ENCODE results near the gene SND1. TPM values are rescaled to one million over a fixed set of nuclear protein-coding genes. Genes with fewer than 3 reads are reported as not detected.

SND1 gene
- total RNA-seq, 4 donors from 2014 or later = 55.5 to 305 (median 80.1) TPM

- no peaks in the 10 kb centered on the region for H3K4me1 ChIP-seq
- H3K27ac ChIP-seq = no peak overlapping the region
- DNase-seq = no peak
- no peaks in the 10 kb centered on the region for H3K9me3 ChIP-seq
- H3K36me3 ChIP-seq = no peaks in the 10 kb centered on the region
- no peak overlapping the region for H3K4me3 ChIP-seq
- H3K27me3 ChIP-seq = no peaks in the 10 kb centered on the region
- TF ChIP-seq, protein P1, sequence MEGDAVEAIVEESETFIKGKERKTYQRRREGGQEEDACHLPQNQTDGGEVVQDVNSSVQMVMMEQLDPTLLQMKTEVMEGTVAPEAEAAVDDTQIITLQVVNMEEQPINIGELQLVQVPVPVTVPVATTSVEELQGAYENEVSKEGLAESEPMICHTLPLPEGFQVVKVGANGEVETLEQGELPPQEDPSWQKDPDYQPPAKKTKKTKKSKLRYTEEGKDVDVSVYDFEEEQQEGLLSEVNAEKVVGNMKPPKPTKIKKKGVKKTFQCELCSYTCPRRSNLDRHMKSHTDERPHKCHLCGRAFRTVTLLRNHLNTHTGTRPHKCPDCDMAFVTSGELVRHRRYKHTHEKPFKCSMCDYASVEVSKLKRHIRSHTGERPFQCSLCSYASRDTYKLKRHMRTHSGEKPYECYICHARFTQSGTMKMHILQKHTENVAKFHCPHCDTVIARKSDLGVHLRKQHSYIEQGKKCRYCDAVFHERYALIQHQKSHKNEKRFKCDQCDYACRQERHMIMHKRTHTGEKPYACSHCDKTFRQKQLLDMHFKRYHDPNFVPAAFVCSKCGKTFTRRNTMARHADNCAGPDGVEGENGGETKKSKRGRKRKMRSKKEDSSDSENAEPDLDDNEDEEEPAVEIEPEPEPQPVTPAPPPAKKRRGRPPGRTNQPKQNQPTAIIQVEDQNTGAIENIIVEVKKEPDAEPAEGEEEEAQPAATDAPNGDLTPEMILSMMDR (IDR thresholded peaks at IDR 0.05) = no peak
- TF ChIP-seq POLR2A (IDR thresholded peaks at IDR 0.05) = no peak
These were observed 4.4 kb upstream of the SND1 start for GRCh38 chr7:127647636-127648035.

DNA sequence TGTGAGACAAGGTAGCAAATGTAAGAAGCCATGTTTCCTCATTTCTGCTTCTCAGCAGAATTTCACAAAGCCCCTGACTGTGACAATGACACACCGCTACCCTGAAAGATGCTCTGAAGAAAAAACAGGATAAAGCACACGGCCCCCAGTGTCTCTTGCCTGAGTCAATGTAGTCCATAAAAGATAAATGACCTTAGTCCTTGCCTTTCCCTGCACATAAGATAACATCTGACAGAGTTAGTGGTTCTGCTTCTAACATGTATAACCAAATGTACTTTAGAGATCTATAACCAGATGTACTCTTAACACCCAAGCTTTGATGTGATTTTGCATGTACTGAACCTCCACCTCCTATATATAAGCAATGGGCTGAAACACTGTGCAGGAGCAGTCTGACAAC, 3.0 kb upstream of the SND1 start:
- Histone ChIP-seq H3K36me3 (no peaks in the 10 kb centered on the region), H3K4me3 (no peak overlapping the region), H3K4me1 (peaks cover 0 to 13% (median 6%) of the 10 kb centered on the region in 4 donors), H3K27me3 (no peaks in the 10 kb centered on the region), H3K9me3 (no peaks in the 10 kb centered on the region), H3K27ac (no peak overlapping the region)
- TF ChIP-seq, protein P1 (IDR thresholded peaks at IDR 0.05) = no peak
- no peak for TF ChIP-seq POLR2A (IDR thresholded peaks at IDR 0.05)
- DNase-seq = no peak

DNA sequence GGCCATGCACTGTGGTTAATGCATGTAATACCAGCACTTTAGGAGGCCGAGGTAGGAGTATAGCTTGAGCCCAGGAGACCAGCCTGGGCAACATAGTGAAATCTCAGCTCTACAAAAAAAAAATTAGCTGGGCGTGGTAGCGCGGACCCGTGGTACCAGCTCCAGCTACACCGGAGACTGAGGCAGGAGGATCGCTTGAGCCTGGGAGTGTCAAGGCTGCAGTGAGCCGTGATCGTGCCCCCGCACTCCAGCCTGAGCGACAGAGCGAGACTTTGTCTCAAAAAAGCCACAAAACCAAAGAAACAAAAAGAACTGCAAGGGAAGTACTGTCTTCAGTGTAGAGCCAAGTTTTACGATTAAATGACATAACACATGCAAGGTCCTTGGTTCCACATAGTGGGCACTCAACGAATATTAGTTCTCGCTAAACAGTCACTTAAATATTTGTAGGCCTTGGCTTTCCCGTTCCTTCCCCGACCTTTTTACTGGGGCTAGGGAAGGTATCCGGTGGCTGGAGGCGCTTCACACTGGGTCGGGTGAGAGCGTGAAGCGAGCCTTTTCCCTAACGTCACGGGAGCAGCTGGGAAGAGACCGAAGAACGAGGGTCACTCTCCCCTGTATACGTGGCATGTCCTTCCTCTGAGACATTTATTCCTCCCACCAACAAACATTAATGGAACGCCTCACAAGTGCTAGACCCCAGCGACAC, 993 bp upstream of the SND1 start:
- H3K36me3 ChIP-seq = no peaks in the 10 kb centered on the region
- DNase-seq = no peak
- no peaks in the 10 kb centered on the region for H3K27me3 ChIP-seq
- peak overlapping the region; percentile 90 to 97 (median 94) for H3K27ac ChIP-seq
- TF ChIP-seq, protein P1 (IDR thresholded peaks at IDR 0.05) = no peak
- no peak for TF ChIP-seq POLR2A (IDR thresholded peaks at IDR 0.05)
- H3K9me3 ChIP-seq = no peaks in the 10 kb centered on the region
- H3K4me1 ChIP-seq = peaks cover 0 to 16% (median 6%) of the 10 kb centered on the region in 4 donors
- peak overlapping the region; percentile 68 to 88 (median 78) for H3K4me3 ChIP-seq

DNA sequence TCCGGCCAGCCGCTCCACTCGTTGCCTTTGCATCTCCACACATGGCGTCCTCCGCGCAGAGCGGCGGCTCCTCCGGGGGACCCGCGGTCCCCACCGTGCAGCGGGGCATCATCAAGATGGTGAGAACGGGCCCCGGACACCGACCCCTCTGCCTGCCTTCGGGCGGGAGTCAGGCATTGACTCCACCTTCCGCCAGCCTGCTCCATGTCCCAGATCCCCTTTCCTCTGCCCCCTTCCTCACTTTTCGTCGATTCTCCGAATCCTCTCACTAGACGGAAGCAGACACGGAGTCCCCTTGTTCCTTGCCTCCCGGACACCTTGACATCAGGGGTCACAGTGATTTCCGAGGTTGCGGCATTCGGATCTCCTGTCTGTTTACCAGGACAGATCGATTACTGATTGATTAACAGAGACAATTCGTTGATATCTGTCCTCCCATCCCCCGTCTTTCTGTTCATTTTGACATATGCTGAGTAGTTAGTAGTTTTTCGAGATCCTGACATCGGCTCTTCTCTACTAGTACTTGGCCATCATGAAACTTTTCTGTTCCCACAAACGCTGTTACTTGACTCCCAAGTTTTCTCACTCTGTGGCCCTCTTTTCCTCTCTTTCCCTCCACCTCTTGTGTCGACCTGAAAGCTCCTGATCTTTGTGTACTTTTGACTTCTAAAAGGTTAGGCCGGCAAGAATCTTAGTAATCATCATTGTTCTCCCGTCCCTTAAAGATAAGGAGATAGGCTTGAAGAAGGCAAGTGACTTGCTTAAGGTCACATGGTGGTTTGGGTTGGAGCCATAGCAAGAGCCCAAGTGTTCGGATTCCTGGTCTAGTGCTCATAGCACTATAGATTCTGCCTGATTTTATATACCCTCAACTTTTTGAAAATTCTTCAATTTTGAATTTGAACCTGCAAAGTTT, 597 bp downstream of the SND1 start:
- H3K4me1 ChIP-seq = peaks cover 0 to 16% (median 6%) of the 10 kb centered on the region in 4 donors
- H3K27ac ChIP-seq = peak overlapping the region; percentile 69 to 96 (median 90)
- DNase-seq = no peak
- TF ChIP-seq POLR2A (IDR thresholded peaks at IDR 0.05) = no peak
- TF ChIP-seq, protein P1 (IDR thresholded peaks at IDR 0.05) = no peak
- no peaks in the 10 kb centered on the region for H3K9me3 ChIP-seq
- peak overlapping the region; percentile 68 to 88 (median 78) for H3K4me3 ChIP-seq
- peaks cover 0 to 5% (median 0%) of the 10 kb centered on the region in 3 donors for H3K36me3 ChIP-seq
- H3K27me3 ChIP-seq = no peaks in the 10 kb centered on the region

- H3K4me1 ChIP-seq = peaks cover 0 to 16% (median 6%) of the 10 kb centered on the region in 4 donors
- H3K27ac ChIP-seq = no peak overlapping the region
- H3K9me3 ChIP-seq = no peaks in the 10 kb centered on the region
- TF ChIP-seq POLR2A (IDR thresholded peaks at IDR 0.05) = no peak
- TF ChIP-seq, protein P1 (IDR thresholded peaks at IDR 0.05) = no peak
- peak overlapping the region in 1 of 4 donors; percentile 70 for H3K4me3 ChIP-seq
- peaks cover 0 to 6% (median 0%) of the 10 kb centered on the region in 3 donors for H3K36me3 ChIP-seq
- no peaks in the 10 kb centered on the region for H3K27me3 ChIP-seq
- no peak for DNase-seq
These were observed 1.4 kb downstream of the SND1 start for GRCh38 chr7:127653396-127653795.
